Effector CD4-positive, alpha-beta T cell (primary cell): ENCODE data around the gene MTUS2.
"Not testable (repeated sequence)": the region's sequence is repeated elsewhere in the genome, so short reads cannot be mapped to it uniquely, and the experiment has no call there.

Experiments
- DNase-seq: peaks from one replicate; pipeline ENCODE4 v3.0.0-alpha.2; 2020

Gene MTUS2

GRCh38 chr13:29170436-29171082 lies 350.4 kb downstream of the MTUS2 start:
- DNase-seq, result no peak

- DNase-seq, result no peak
Measured at GRCh38 chr13:29171244-29171643, 351.1 kb downstream of the MTUS2 start.

- no peak for DNase-seq
Measured at GRCh38 chr13:29174093-29174492, 354.0 kb downstream of the MTUS2 start.

- no peak for DNase-seq
Measured at GRCh38 chr13:29175250-29175873, 355.2 kb downstream of the MTUS2 start.

- DNase-seq, result no peak
Measured at GRCh38 chr13:29180055-29180454, 359.9 kb downstream of the MTUS2 start.

GRCh38 chr13:29182216-29182615 lies 362.1 kb downstream of the MTUS2 start:
- no peak for DNase-seq

- DNase-seq, result no peak
Measured at GRCh38 chr13:29185926-29186325, 365.8 kb downstream of the MTUS2 start.

DNA sequence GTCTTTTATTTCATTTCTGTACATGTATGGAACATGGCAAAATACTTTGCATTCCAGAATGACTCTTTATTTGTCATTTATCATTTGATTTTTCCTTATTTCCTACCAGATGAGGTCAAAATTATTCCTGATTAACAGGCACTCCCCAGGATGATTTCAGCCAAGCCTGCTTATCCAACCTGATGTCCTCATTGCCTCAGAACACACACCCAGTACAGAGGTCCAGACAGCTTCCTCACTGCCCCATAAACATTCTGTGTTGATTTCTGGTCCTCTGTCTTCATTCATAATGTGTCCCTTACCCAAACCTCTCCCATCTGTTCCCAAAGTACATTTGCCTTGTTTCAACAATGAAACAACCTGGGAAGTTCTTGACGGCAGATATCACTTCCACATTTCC lies 367.4 kb downstream of the MTUS2 start:
- no peak for DNase-seq

GRCh38 chr13:29190298-29190697 lies 370.2 kb downstream of the MTUS2 start:
- DNase-seq, result no peak

- no peak for DNase-seq
Measured at GRCh38 chr13:29193083-29193482, 372.9 kb downstream of the MTUS2 start.

- no peak for DNase-seq
Measured at GRCh38 chr13:29195456-29195855, 375.3 kb downstream of the MTUS2 start.

GRCh38 chr13:29196409-29197074 lies 376.4 kb downstream of the MTUS2 start:
- no peak for DNase-seq

GRCh38 chr13:29202753-29203152 lies 382.6 kb downstream of the MTUS2 start:
- DNase-seq, result not testable (repeated sequence)

GRCh38 chr13:29204651-29205050 lies 384.5 kb downstream of the MTUS2 start:
- DNase-seq, result no peak

DNA sequence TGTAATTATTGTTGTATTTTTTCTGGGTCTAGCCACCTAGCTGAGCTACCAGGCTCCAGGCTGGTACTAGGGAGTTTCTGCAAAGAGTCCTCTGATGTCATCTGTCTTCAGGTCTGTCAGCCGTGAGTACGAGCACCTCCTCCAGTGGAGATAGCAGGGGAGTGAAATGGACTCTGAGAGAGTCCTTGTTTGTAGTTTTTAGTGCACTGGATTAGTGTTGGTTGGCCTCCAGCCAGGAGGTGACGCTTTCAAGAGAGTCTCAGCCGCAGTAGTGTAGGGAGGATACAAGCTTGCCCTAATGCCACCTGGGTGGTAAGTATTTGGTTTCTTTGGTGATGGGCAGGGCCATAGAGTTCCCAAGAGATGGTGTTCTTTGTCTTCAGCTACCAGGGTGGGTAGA lies 390.5 kb downstream of the MTUS2 start:
- DNase-seq, result no peak

DNA sequence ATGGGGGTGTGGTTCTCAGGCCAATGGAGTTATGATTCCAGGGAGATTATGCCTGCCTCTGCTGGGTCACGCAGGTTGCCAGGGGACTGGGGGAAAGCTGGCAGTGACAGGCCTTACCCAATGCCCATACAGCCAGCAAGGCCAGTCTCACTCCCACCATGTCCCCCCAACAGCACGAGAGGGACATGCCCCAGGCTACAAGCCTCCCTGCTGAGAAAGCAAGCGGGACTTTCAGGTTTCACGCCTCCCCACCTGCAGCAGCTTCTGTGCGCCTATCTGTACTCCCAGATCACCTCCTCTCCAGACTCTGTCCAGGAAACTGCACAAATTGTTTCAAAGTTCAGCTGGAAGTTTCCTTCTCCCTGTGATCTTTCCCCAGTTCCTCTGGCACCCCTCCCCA lies 391.0 kb downstream of the MTUS2 start:
- not testable (repeated sequence) for DNase-seq

DNA sequence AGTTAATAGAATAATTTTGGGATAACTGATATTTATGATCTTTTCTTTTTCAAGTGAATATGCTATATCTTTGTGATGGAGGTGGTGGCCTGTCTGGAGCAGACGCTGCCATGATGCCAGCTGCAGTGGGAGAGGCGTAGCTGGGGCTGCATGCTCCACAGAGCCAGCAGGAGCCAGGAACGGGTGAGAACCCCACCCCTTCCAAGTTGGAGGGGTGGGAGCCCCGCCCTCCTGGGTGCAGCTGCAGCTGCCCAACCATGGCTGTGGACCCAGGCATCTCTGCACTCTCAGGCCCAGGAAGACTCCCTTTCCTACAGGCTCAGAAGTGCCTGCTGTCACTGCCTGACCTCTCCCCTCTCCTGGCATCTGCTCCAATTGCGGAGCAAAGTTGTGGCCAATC lies 402.3 kb downstream of the MTUS2 start:
- no peak for DNase-seq

- DNase-seq, result no peak
Measured at GRCh38 chr13:29224206-29224605, 404.1 kb downstream of the MTUS2 start.

- DNase-seq, result no peak
Measured at GRCh38 chr13:29227576-29227975, 407.4 kb downstream of the MTUS2 start.

- no peak for DNase-seq
Measured at GRCh38 chr13:29230299-29230845, 410.2 kb downstream of the MTUS2 start.

GRCh38 chr13:29239653-29240525 lies 419.8 kb downstream of the MTUS2 start:
- no peak for DNase-seq

GRCh38 chr13:29254626-29255370 lies 434.7 kb downstream of the MTUS2 start:
- DNase-seq, result no peak
